A549 (cell line): Measurements from ENCODE around the gene GAD2.

Experiments
- CHD2 ChIP-seq: fragments of 150-350 bp; IDR thresholded peaks from 2 replicates; pipeline ENCODE4 v1.6.1; 2014; ENCODE audit warnings: low read length; ENCODE audit not compliant: partially characterized antibody
- CHD4 ChIP-seq: fragments of 200-600 bp; sonication (generic); IDR thresholded peaks from 2 replicates; pipeline ENCODE4 v1.6.1; 2016; ENCODE audit warnings: antibody characterized with exemption, mild to moderate bottlenecking, borderline replicate concordance
- EHMT2 ChIP-seq: fragments of 200-600 bp; sonication (generic); IDR thresholded peaks from 2 replicates; pipeline ENCODE4 v1.6.1; 2016; ENCODE audit warnings: antibody characterized with exemption, low read depth, mild to moderate bottlenecking, moderate library complexity
- EP300 ChIP-seq, 2 experiments: fragments of >200 bp; sonication (Bioruptor Twin); formaldehyde crosslinking; IDR thresholded peaks; 2 replicates in 1 of 2; 3 replicates in 1 of 2; pipeline ENCODE4 v1.6.1; 2016 to 2017
- FOSL2 ChIP-seq, 2 experiments: fragments of 450-650 bp in 1 of 2; fragments of >200 bp in 1 of 2; sonication (Bioruptor Twin) in 1 of 2; formaldehyde crosslinking; IDR thresholded peaks; 2 replicates each; pipeline versions ENCODE4 v1.5.0 to v1.6.1; 2016 to 2020; ENCODE audit warnings: mild to moderate bottlenecking in 1 of 2, moderate library complexity in 1 of 2
- JUN ChIP-seq, 2 experiments: fragments of >200 bp; sonication (Bioruptor Twin); formaldehyde crosslinking; IDR thresholded peaks; 2 replicates in 1 of 2; 3 replicates in 1 of 2; pipeline ENCODE4 v1.6.1; 2016 to 2017
- PHF8 ChIP-seq: fragments of 200-600 bp; sonication (generic); IDR thresholded peaks from 2 replicates; pipeline ENCODE4 v1.6.1; 2016; ENCODE audit warnings: low read depth, mild to moderate bottlenecking, antibody characterized with exemption, moderate library complexity, borderline replicate concordance
- POLR2AphosphoS2 ChIP-seq: conservative IDR thresholded peaks from 2 replicates; pipeline ENCODE4 v1.6.1; 2012; ENCODE audit warnings: low read length, improper control_type of control experiment, inconsistent platforms
- SMC3 ChIP-seq: fragments of >200 bp; sonication (Bioruptor Twin); formaldehyde crosslinking; IDR thresholded peaks from 3 replicates; pipeline ENCODE4 v1.6.1; 2018; ENCODE audit warnings: inconsistent platforms
- TP53 ChIP-seq: fragments of 250-450 bp; sonication (Bioruptor Pico); IDR thresholded peaks from 2 replicates; pipeline ENCODE4 v1.5.0; 2021; ENCODE audit warnings: mild to moderate bottlenecking, moderate library complexity
- ZC3H11A ChIP-seq: fragments of 450-650 bp; IDR thresholded peaks from 2 replicates; pipeline ENCODE4 v1.6.1; 2014; ENCODE audit warnings: antibody characterized with exemption, mild to moderate bottlenecking
- TF ChIP-seq, protein P1 (sequence below): fragments of >200 bp; sonication (Bioruptor Twin); formaldehyde crosslinking; IDR thresholded peaks from 3 replicates; pipeline ENCODE4 v1.5.1; 2016
- TF ChIP-seq, protein P2 (sequence below): fragments of 200-600 bp; sonication (generic); IDR thresholded peaks from 2 replicates; pipeline ENCODE4 v1.6.1; 2016; ENCODE audit warnings: antibody characterized with exemption, mild to moderate bottlenecking, moderate library complexity
- TF ChIP-seq, protein P3 (sequence below): IDR thresholded peaks from 2 replicates; pipeline ENCODE4 v1.6.1; 2012

DNA sequence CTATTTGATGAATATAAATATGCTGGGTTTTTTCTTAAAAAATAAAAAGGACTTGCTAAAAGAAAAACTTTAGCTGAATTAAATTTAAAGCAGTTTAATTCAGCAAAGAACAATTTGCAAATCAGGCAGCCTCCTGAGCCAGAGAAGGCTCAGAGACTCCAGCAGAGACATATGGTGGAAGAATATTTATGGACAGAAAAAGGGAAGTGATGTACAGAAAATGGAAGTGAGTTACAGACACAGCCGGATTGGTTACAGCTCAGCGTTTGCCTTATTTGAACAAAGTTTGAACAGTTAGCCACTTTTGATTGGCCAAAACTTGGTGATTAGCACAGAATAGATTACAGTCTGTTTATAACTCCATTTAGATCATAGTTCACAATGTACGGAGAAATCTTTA, 110.3 kb downstream of the GAD2 start:
- TF ChIP-seq, protein P1, sequence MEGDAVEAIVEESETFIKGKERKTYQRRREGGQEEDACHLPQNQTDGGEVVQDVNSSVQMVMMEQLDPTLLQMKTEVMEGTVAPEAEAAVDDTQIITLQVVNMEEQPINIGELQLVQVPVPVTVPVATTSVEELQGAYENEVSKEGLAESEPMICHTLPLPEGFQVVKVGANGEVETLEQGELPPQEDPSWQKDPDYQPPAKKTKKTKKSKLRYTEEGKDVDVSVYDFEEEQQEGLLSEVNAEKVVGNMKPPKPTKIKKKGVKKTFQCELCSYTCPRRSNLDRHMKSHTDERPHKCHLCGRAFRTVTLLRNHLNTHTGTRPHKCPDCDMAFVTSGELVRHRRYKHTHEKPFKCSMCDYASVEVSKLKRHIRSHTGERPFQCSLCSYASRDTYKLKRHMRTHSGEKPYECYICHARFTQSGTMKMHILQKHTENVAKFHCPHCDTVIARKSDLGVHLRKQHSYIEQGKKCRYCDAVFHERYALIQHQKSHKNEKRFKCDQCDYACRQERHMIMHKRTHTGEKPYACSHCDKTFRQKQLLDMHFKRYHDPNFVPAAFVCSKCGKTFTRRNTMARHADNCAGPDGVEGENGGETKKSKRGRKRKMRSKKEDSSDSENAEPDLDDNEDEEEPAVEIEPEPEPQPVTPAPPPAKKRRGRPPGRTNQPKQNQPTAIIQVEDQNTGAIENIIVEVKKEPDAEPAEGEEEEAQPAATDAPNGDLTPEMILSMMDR: no peak
- TF ChIP-seq FOSL2 (IDR thresholded peaks at IDR 0.05) (no peak), FOSL2 (CRISPR knock-in tag; IDR thresholded peaks at IDR 0.05) (no peak), SMC3 (no peak), EP300 (IDR thresholded peaks at IDR 0.05) (no peak), ZC3H11A (no peak), CHD2 (no peak), PHF8 (no peak), JUN (IDR thresholded peaks at IDR 0.05) (no peak), POLR2AphosphoS2 (no peak), CHD4 (no peak), TP53 (CRISPR knock-in tag) (no peak), EHMT2 (no peak)
- TF ChIP-seq, protein P2, sequence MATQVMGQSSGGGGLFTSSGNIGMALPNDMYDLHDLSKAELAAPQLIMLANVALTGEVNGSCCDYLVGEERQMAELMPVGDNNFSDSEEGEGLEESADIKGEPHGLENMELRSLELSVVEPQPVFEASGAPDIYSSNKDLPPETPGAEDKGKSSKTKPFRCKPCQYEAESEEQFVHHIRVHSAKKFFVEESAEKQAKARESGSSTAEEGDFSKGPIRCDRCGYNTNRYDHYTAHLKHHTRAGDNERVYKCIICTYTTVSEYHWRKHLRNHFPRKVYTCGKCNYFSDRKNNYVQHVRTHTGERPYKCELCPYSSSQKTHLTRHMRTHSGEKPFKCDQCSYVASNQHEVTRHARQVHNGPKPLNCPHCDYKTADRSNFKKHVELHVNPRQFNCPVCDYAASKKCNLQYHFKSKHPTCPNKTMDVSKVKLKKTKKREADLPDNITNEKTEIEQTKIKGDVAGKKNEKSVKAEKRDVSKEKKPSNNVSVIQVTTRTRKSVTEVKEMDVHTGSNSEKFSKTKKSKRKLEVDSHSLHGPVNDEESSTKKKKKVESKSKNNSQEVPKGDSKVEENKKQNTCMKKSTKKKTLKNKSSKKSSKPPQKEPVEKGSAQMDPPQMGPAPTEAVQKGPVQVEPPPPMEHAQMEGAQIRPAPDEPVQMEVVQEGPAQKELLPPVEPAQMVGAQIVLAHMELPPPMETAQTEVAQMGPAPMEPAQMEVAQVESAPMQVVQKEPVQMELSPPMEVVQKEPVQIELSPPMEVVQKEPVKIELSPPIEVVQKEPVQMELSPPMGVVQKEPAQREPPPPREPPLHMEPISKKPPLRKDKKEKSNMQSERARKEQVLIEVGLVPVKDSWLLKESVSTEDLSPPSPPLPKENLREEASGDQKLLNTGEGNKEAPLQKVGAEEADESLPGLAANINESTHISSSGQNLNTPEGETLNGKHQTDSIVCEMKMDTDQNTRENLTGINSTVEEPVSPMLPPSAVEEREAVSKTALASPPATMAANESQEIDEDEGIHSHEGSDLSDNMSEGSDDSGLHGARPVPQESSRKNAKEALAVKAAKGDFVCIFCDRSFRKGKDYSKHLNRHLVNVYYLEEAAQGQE: no peak
- TF ChIP-seq, protein P3, sequence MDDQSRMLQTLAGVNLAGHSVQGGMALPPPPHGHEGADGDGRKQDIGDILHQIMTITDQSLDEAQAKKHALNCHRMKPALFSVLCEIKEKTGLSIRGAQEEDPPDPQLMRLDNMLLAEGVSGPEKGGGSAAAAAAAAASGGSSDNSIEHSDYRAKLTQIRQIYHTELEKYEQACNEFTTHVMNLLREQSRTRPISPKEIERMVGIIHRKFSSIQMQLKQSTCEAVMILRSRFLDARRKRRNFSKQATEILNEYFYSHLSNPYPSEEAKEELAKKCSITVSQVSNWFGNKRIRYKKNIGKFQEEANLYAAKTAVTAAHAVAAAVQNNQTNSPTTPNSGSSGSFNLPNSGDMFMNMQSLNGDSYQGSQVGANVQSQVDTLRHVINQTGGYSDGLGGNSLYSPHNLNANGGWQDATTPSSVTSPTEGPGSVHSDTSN: no peak
